Lower lobe of right lung (tissue), 2 donors: ENCODE data around the gene SH3RF1. TPM values are rescaled to one million over a fixed set of nuclear protein-coding genes. Genes with fewer than 3 reads are reported as not detected.

Experiments used
- ATAC-seq, 2 donors: fragments of 200-7000 bp; cut with Tn5 transposase; one replicate each; pipeline ENCODE4 v1.9.1; 2020 to 2022; ENCODE audit warnings: mild to moderate bottlenecking in 2 of 2, moderate library complexity in 2 of 2
- DNase-seq: peaks from one replicate; pipeline ENCODE4 v3.0.0-alpha.2; 2020
- H3K27ac ChIP-seq: fragments of 200-600 bp; one replicate; pipeline ENCODE4 v1.8.0; 2022
- H3K27me3 ChIP-seq: fragments of 200-600 bp; one replicate; pipeline ENCODE4 v1.8.0; 2022; ENCODE audit warnings: low read depth
- H3K36me3 ChIP-seq: fragments of 200-600 bp; one replicate; pipeline ENCODE4 v1.8.0; 2022; ENCODE audit warnings: mild to moderate bottlenecking
- H3K4me1 ChIP-seq: fragments of 200-600 bp; one replicate; pipeline ENCODE4 v1.8.0; 2022
- H3K4me3 ChIP-seq: fragments of 200-600 bp; one replicate; pipeline ENCODE4 v1.8.0; 2022; ENCODE audit warnings: mild to moderate bottlenecking
- H3K9me3 ChIP-seq: fragments of 200-600 bp; one replicate; pipeline ENCODE4 v1.8.0; 2022
- CTCF ChIP-seq: fragments of 200-600 bp; IDR thresholded peaks from one replicate; pipeline ENCODE4 v1.8.0; 2022; ENCODE audit warnings: antibody characterized with exemption, mild to moderate bottlenecking
- intact Hi-C: fragments of 100-400 bp; cut with DNase I; formaldehyde crosslinking; loops from one replicate; pipeline ENCODE4 v1.11.0; 2022
- total RNA-seq: library from RNA; stranded (reverse); fragmentation: NEBNext Ultra II Directional; extraction: Animal tissue kit (Norgen Biotek cat#: 25700); gene quantifications from one replicate; pipeline ENCODE4 v1.2.1, GENCODE V29; 2021
- donor health status: DM: no; HTN: yes; CAD: no; lungs with severe emphysema.

Gene SH3RF1
- total RNA-seq, 1 donor from 2014 or later = 34.2 TPM

- DNase-seq (no peak), ATAC-seq (no peak)
- Histone ChIP-seq H3K4me1 (peaks cover 8% of the 10 kb centered on the region), H3K27ac (no peak overlapping the region), H3K9me3 (no peaks in the 10 kb centered on the region), H3K4me3 (no peak overlapping the region), H3K27me3 (no peaks in the 10 kb centered on the region), H3K36me3 (no peaks in the 10 kb centered on the region)
- intact Hi-C loops = no loop called here
- no peak for TF ChIP-seq CTCF
These were observed 202.3 kb downstream of the SH3RF1 start for GRCh38 chr4:169068423-169068822.

GRCh38 chr4:169066934-169067333 is 203.8 kb downstream of the SH3RF1 start:
- Histone ChIP-seq H3K4me1 (peaks cover 11% of the 10 kb centered on the region), H3K36me3 (no peaks in the 10 kb centered on the region), H3K27ac (no peak overlapping the region), H3K9me3 (no peaks in the 10 kb centered on the region), H3K4me3 (no peak overlapping the region), H3K27me3 (no peaks in the 10 kb centered on the region)
- no peak for DNase-seq
- ATAC-seq = no peak
- intact Hi-C loops = no loop called here
- TF ChIP-seq CTCF = no peak

GRCh38 chr4:169064296-169064695 is 206.5 kb downstream of the SH3RF1 start:
- Histone ChIP-seq H3K4me1 (peaks cover 2% of the 10 kb centered on the region), H3K27ac (no peak overlapping the region), H3K4me3 (no peak overlapping the region), H3K27me3 (no peaks in the 10 kb centered on the region), H3K36me3 (no peaks in the 10 kb centered on the region), H3K9me3 (no peaks in the 10 kb centered on the region)
- intact Hi-C loops = no loop called here
- DNase-seq (no peak), ATAC-seq (no peak)
- no peak for TF ChIP-seq CTCF

GRCh38 chr4:169063441-169063840 is 207.3 kb downstream of the SH3RF1 start:
- Histone ChIP-seq H3K27me3 (no peaks in the 10 kb centered on the region), H3K9me3 (no peaks in the 10 kb centered on the region), H3K27ac (no peak overlapping the region), H3K4me1 (peaks cover 2% of the 10 kb centered on the region), H3K36me3 (no peaks in the 10 kb centered on the region), H3K4me3 (no peak overlapping the region)
- ATAC-seq (no peak), DNase-seq (no peak)
- intact Hi-C loops = no loop called here
- TF ChIP-seq CTCF = no peak

- peaks cover 2% of the 10 kb centered on the region for H3K4me1 ChIP-seq
- no peak for DNase-seq
- H3K27ac ChIP-seq = no peak overlapping the region
- no peak overlapping the region for H3K4me3 ChIP-seq
- no peak for TF ChIP-seq CTCF
- peak in 1 of 2 donors; percentile 20 for ATAC-seq
- intact Hi-C loops = no loop called here
- no peaks in the 10 kb centered on the region for H3K9me3 ChIP-seq
- no peaks in the 10 kb centered on the region for H3K27me3 ChIP-seq
- H3K36me3 ChIP-seq = no peaks in the 10 kb centered on the region
These were observed 207.9 kb downstream of the SH3RF1 start for GRCh38 chr4:169062897-169063244.

- TF ChIP-seq CTCF = no peak
- DNase-seq (no peak), ATAC-seq (no peak)
- no peak overlapping the region for H3K4me3 ChIP-seq
- peaks cover 2% of the 10 kb centered on the region for H3K4me1 ChIP-seq
- H3K36me3 ChIP-seq = no peaks in the 10 kb centered on the region
- no peak overlapping the region for H3K27ac ChIP-seq
- intact Hi-C loops = no loop called here
- no peaks in the 10 kb centered on the region for H3K27me3 ChIP-seq
- no peaks in the 10 kb centered on the region for H3K9me3 ChIP-seq
These were observed 209.4 kb downstream of the SH3RF1 start for GRCh38 chr4:169061386-169061785.
